Neural progenitor cell (in vitro differentiated cells): ENCODE data around the gene INPP4B. TPM values are rescaled to one million over a fixed set of nuclear protein-coding genes. Genes with fewer than 3 reads are reported as not detected.

ENCODE experiments used
- DNase-seq: peaks from one replicate; pipeline ENCODE4 v3.0.0-alpha.2; 2016; ENCODE audit warnings: low spot score
- H2AFZ ChIP-seq: fragments of 200-600 bp; sonication (generic); replicated peaks from 2 replicates; pipeline ENCODE4 v1.6.1; 2016; ENCODE audit warnings: antibody characterized with exemption
- H3F3A ChIP-seq: fragments of 200-600 bp; sonication (generic); 2 replicates; pipeline ENCODE4 v1.6.1; 2016; ENCODE audit warnings: antibody characterized with exemption, low read depth
- H3K27ac ChIP-seq: fragments of 200-600 bp; sonication (generic); 2 replicates; pipeline ENCODE4 v1.5.1; 2016; ENCODE audit warnings: mild to moderate bottlenecking
- H3K27me3 ChIP-seq: fragments of 200-600 bp; sonication (generic); 2 replicates; pipeline ENCODE4 v1.6.1; 2016; ENCODE audit warnings: mild to moderate bottlenecking, moderate library complexity
- H3K36me3 ChIP-seq: fragments of 200-600 bp; sonication (generic); 2 replicates; pipeline ENCODE4 v1.5.1; 2016
- H3K4me1 ChIP-seq: fragments of 200-600 bp; sonication (generic); 2 replicates; pipeline ENCODE4 v1.6.1; 2016; ENCODE audit warnings: mixed run types
- H3K4me2 ChIP-seq: fragments of 200-600 bp; sonication (generic); 2 replicates; pipeline ENCODE4 v1.6.1; 2016
- H3K4me3 ChIP-seq: fragments of 200-600 bp; sonication (generic); 2 replicates; pipeline ENCODE4 v1.5.1; 2016
- H3K79me2 ChIP-seq: fragments of 200-600 bp; sonication (generic); 2 replicates; pipeline ENCODE4 v1.6.1; 2016; ENCODE audit warnings: low read depth
- H3K9ac ChIP-seq: fragments of 200-600 bp; sonication (generic); 2 replicates; pipeline ENCODE4 v1.6.1; 2016
- H3K9me3 ChIP-seq: fragments of 200-600 bp; sonication (generic); 2 replicates; pipeline ENCODE4 v1.5.1; 2016; ENCODE audit warnings: low read depth
- H4K20me1 ChIP-seq: fragments of 200-600 bp; sonication (generic); 2 replicates; pipeline ENCODE4 v1.6.1; 2016; ENCODE audit warnings: low read depth
- H3K27ac Mint-ChIP-seq: 3 replicates; pipeline ENCODE4 v1.8.0; 2021; ENCODE audit warnings: mixed read lengths
- H3K27me3 Mint-ChIP-seq: 2 replicates; pipeline ENCODE4 v1.8.0; 2022; ENCODE audit warnings: low read depth, mild to moderate bottlenecking, inconsistent platforms, moderate library complexity, mixed read lengths; ENCODE audit not compliant: insufficient read depth
- H3K36me3 Mint-ChIP-seq: 3 replicates; pipeline ENCODE4 v1.8.0; 2021; ENCODE audit warnings: mixed read lengths
- H3K4me1 Mint-ChIP-seq: 3 replicates; pipeline ENCODE4 v1.8.0; 2021; ENCODE audit warnings: mixed read lengths
- H3K4me3 Mint-ChIP-seq: 3 replicates; pipeline ENCODE4 v1.8.0; 2021; ENCODE audit warnings: mild to moderate bottlenecking, moderate library complexity, mixed read lengths
- H3K9me3 Mint-ChIP-seq: 3 replicates; pipeline ENCODE4 v1.8.0; 2020; ENCODE audit warnings: mixed read lengths
- EZH2 ChIP-seq: fragments of 200-600 bp; sonication (generic); IDR thresholded peaks from 2 replicates; pipeline ENCODE4 v1.6.1; 2017; ENCODE audit warnings: antibody characterized with exemption, mild to moderate bottlenecking, moderate library complexity
- EZH2phosphoT487 ChIP-seq: fragments of 200-600 bp; sonication (generic); IDR thresholded peaks from 2 replicates; pipeline ENCODE4 v1.6.1; 2017; ENCODE audit warnings: antibody characterized with exemption
- total RNA-seq: library from RNA; depleted of rRNA; stranded (reverse); fragments of >200 nt; gene quantifications from 2 replicates; pipeline ENCODE4 v1.2.3, GENCODE V29; 2015; ENCODE audit warnings: low replicate concordance
- TF ChIP-seq, protein P1 (sequence below): fragments of 200-600 bp; sonication (generic); IDR thresholded peaks from 2 replicates; pipeline ENCODE4 v1.5.1; 2017; ENCODE audit warnings: antibody characterized with exemption, mild to moderate bottlenecking

Gene INPP4B
- total RNA-seq, 1 donor from 2014 or later, result 1.3 TPM

DNA sequence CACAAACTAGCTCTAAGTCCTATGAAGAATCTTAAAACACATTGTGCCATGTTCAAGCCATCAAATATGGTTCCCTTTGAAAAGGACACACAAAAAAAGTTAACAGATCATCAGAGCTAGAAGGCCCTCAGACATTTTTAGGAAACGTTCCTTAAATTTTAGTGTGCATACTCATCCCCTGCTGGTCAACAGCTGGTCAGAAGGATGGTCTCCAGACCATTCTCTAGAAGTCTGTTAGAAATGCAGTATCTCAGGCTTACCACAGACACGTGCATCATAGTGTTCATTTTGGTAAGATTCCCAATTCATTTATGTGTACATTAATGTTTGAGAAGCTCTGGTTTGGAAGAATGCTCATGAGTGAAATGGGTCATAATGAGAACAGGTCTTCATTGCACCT lies 523.1 kb downstream of the INPP4B start:
- no peaks in the 10 kb centered on the region for H3K36me3 ChIP-seq

DNA sequence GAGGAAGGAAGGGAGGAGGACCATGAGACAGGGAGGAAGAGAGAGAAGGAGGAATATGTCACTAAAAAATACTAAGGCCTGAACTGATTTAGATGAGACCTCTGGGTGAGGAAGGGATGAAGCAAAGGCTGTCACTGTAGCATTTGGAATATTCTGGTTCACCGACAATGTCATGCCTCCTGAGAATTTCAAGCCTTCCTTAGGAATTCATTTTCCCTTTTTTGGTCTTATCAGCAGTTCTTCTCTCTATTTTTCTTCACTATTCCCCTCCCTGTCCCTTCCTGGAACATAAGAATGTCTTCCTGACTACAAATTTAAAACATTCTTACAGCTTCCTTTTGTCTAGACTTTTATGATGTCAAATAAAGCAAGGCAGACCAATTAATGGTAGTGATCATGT lies 527.8 kb downstream of the INPP4B start:
- no peaks in the 10 kb centered on the region for H3K36me3 Mint-ChIP-seq
- H3K79me2 ChIP-seq, result no peaks in the 10 kb centered on the region
- H3F3A ChIP-seq, result no peaks in the 10 kb centered on the region
- no peak overlapping the region for H3K27ac Mint-ChIP-seq
- no peak overlapping the region for H3K4me3 ChIP-seq
- H3K36me3 ChIP-seq, result no peaks in the 10 kb centered on the region
- no peak overlapping the region for H3K9ac ChIP-seq
- DNase-seq, result no peak
- H2AFZ ChIP-seq, result no peak overlapping the region
- H3K9me3 Mint-ChIP-seq, result peaks cover 7% of the 10 kb centered on the region
- no peak overlapping the region for H3K4me2 ChIP-seq
- no peak overlapping the region for H3K27ac ChIP-seq
- no peak overlapping the region for H3K4me3 Mint-ChIP-seq
- H3K27me3 Mint-ChIP-seq, result no peaks in the 10 kb centered on the region
- H4K20me1 ChIP-seq, result no peaks in the 10 kb centered on the region
- H3K4me1 Mint-ChIP-seq, result no peaks in the 10 kb centered on the region
- no peaks in the 10 kb centered on the region for H3K9me3 ChIP-seq
- H3K27me3 ChIP-seq, result no peaks in the 10 kb centered on the region
- H3K4me1 ChIP-seq, result no peaks in the 10 kb centered on the region
- TF ChIP-seq EZH2phosphoT487 (no peak), EZH2 (no peak)
- TF ChIP-seq, protein P1, sequence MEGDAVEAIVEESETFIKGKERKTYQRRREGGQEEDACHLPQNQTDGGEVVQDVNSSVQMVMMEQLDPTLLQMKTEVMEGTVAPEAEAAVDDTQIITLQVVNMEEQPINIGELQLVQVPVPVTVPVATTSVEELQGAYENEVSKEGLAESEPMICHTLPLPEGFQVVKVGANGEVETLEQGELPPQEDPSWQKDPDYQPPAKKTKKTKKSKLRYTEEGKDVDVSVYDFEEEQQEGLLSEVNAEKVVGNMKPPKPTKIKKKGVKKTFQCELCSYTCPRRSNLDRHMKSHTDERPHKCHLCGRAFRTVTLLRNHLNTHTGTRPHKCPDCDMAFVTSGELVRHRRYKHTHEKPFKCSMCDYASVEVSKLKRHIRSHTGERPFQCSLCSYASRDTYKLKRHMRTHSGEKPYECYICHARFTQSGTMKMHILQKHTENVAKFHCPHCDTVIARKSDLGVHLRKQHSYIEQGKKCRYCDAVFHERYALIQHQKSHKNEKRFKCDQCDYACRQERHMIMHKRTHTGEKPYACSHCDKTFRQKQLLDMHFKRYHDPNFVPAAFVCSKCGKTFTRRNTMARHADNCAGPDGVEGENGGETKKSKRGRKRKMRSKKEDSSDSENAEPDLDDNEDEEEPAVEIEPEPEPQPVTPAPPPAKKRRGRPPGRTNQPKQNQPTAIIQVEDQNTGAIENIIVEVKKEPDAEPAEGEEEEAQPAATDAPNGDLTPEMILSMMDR, result no peak

More for the DNA sequence above, 523.1 kb downstream of the INPP4B start:
- no peaks in the 10 kb centered on the region for H3F3A ChIP-seq
- Mint-ChIP-seq H3K36me3 (no peaks in the 10 kb centered on the region), H3K9me3 (peaks cover 7% of the 10 kb centered on the region), H3K4me3 (no peak overlapping the region), H3K4me1 (no peaks in the 10 kb centered on the region), H3K27me3 (peaks cover 4% of the 10 kb centered on the region), H3K27ac (no peak overlapping the region)
- TF ChIP-seq EZH2 (no peak), EZH2phosphoT487 (no peak)
- TF ChIP-seq, protein P1, result no peak
- no peak for DNase-seq
- no peak overlapping the region for H3K4me2 ChIP-seq
- no peaks in the 10 kb centered on the region for H3K79me2 ChIP-seq
- H4K20me1 ChIP-seq, result no peaks in the 10 kb centered on the region
- H3K27me3 ChIP-seq, result no peaks in the 10 kb centered on the region
- no peak overlapping the region for H3K4me3 ChIP-seq
- H3K9me3 ChIP-seq, result no peaks in the 10 kb centered on the region
- H3K27ac ChIP-seq, result no peak overlapping the region
- no peak overlapping the region for H2AFZ ChIP-seq
- no peak overlapping the region for H3K9ac ChIP-seq
- H3K4me1 ChIP-seq, result no peaks in the 10 kb centered on the region

DNA sequence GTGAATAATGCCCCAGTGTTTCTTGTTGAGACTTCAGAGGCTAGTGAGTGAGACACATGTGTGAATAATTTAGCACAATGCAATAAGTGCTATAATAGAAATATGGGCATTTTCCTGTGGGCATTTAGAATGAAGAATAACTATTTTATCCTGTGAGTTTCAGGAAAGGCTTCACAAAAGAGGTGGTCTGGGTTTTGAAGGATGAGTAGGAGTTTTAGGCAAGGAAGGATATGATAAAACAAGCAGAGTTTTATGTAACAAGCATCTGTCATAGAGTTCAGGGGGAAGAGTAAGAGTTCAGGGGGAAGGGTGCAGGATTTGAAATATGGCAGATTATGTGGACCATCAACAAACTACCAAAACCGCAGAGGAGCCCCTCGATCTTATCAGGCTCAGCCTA lies 529.2 kb downstream of the INPP4B start:
- Histone ChIP-seq H3F3A (no peaks in the 10 kb centered on the region), H3K9me3 (no peaks in the 10 kb centered on the region), H3K27me3 (no peaks in the 10 kb centered on the region), H3K79me2 (no peaks in the 10 kb centered on the region), H3K4me2 (no peak overlapping the region), H4K20me1 (no peaks in the 10 kb centered on the region), H3K27ac (no peak overlapping the region), H2AFZ (no peak overlapping the region), H3K36me3 (no peaks in the 10 kb centered on the region), H3K9ac (no peak overlapping the region), H3K4me3 (no peak overlapping the region), H3K4me1 (no peaks in the 10 kb centered on the region)
- Mint-ChIP-seq H3K9me3 (peaks cover 7% of the 10 kb centered on the region), H3K36me3 (no peaks in the 10 kb centered on the region), H3K4me1 (no peaks in the 10 kb centered on the region), H3K27me3 (peaks cover 2% of the 10 kb centered on the region), H3K27ac (no peak overlapping the region), H3K4me3 (no peak overlapping the region)
- TF ChIP-seq, protein P1, result no peak
- TF ChIP-seq EZH2 (no peak), EZH2phosphoT487 (no peak)
- DNase-seq, result no peak
